Activated T-cell treated with anti-CD3 and anti-CD28 coated beads, Interleukin-2, amount 50 U/mL, for 72 hours (primary cell): ENCODE data around the gene NEURL2. TPM values are rescaled to one million over a fixed set of nuclear protein-coding genes. Genes with fewer than 3 reads are reported as not detected.

Experiments
- ATAC-seq, 2 donors: fragments of 150-1000 bp; cut with Tn5 transposase; replicated peaks in 1 of 2; 2 replicates each; pipeline ENCODE4 v1.10.0; 2021; ENCODE audit warnings: moderate library complexity in 2 of 2, mild to moderate bottlenecking in 1 of 2
- DNase-seq, 2 donors: peaks; one replicate each; pipeline ENCODE4 v3.0.0; 2021 to 2022; ENCODE audit warnings: mixed read lengths in 1 of 2
- H3K27ac Mint-ChIP-seq: one replicate; pipeline ENCODE4 v1.8.0; 2022; ENCODE audit warnings: mild to moderate bottlenecking, moderate library complexity, mixed read lengths
- H3K27me3 Mint-ChIP-seq: one replicate; pipeline ENCODE4 v1.8.0; 2022; ENCODE audit warnings: low read depth, mixed read lengths
- H3K36me3 Mint-ChIP-seq, 2 donors: one replicate each; pipeline ENCODE4 v1.8.0; 2022; ENCODE audit warnings: mixed read lengths in 2 of 2, mild to moderate bottlenecking in 1 of 2; ENCODE audit not compliant: insufficient read depth in 2 of 2
- H3K4me1 Mint-ChIP-seq: one replicate; pipeline ENCODE4 v1.8.0; 2022; ENCODE audit warnings: low read depth, mixed read lengths
- H3K4me3 Mint-ChIP-seq, 2 donors: one replicate each; pipeline ENCODE4 v1.8.0; 2022; ENCODE audit warnings: mild to moderate bottlenecking in 2 of 2, mixed read lengths in 2 of 2, moderate library complexity in 2 of 2
- H3K9me3 Mint-ChIP-seq, 2 donors: one replicate each; pipeline ENCODE4 v1.8.0; 2022; ENCODE audit warnings: mixed read lengths in 2 of 2
- total RNA-seq, 2 donors: library from RNA; stranded (reverse); gene quantifications; one replicate each; pipeline ENCODE4 v1.2.3, GENCODE V29; 2022

Gene NEURL2
- total RNA-seq, 2 donors from 2014 or later, result 2.1 to 3.2 TPM

- Mint-ChIP-seq H3K27ac (no peak overlapping the region), H3K36me3 (no peaks in the 10 kb centered on the region), H3K4me1 (peaks cover 21% of the 10 kb centered on the region), H3K27me3 (peaks cover 16% of the 10 kb centered on the region), H3K9me3 (no peaks in the 10 kb centered on the region), H3K4me3 (peak overlapping the region; percentile 52 to 74)
- DNase-seq (no peak), ATAC-seq (no peak)
Observed at GRCh38 chr20:45913116-45913515, 22.1 kb upstream of the NEURL2 start.

- Mint-ChIP-seq H3K9me3 (no peaks in the 10 kb centered on the region), H3K27me3 (peaks cover 16% of the 10 kb centered on the region), H3K4me3 (peak overlapping the region; percentile 63 to 83), H3K27ac (no peak overlapping the region), H3K36me3 (no peaks in the 10 kb centered on the region), H3K4me1 (peaks cover 24% of the 10 kb centered on the region)
- DNase-seq (no peak), ATAC-seq (no peak)
Observed at GRCh38 chr20:45912344-45912682, 21.3 kb upstream of the NEURL2 start.

GRCh38 chr20:45911486-45912343 is 20.7 kb upstream of the NEURL2 start, which contains the start of gene PLTP:
PLTP (minus strand) TSS chr20:45912155; CDS start chr20:45911452, 703 bp downstream.
- peaks cover 16% of the 10 kb centered on the region for H3K27me3 Mint-ChIP-seq
- DNase-seq, result peak; percentile 39 to 47
- H3K9me3 Mint-ChIP-seq, result no peaks in the 10 kb centered on the region
- peaks cover 24% of the 10 kb centered on the region for H3K4me1 Mint-ChIP-seq
- peak within 1 kb of the TSS; percentile 63 to 83 for H3K4me3 Mint-ChIP-seq
- no peak for ATAC-seq
- no peaks in the 10 kb centered on the region for H3K36me3 Mint-ChIP-seq
- H3K27ac Mint-ChIP-seq, result no peak within 1 kb of the TSS

- no peaks in the 10 kb centered on the region for H3K9me3 Mint-ChIP-seq
- peaks cover 24% of the 10 kb centered on the region for H3K4me1 Mint-ChIP-seq
- ATAC-seq (peak; percentile 92 to 95), DNase-seq (peak; percentile 98 to 99)
- H3K36me3 Mint-ChIP-seq, result no peaks in the 10 kb centered on the region
- peak overlapping the region; percentile 12 for H3K27ac Mint-ChIP-seq
- peak overlapping the region; percentile 63 to 83 for H3K4me3 Mint-ChIP-seq
- peaks cover 12% of the 10 kb centered on the region for H3K27me3 Mint-ChIP-seq
Observed at GRCh38 chr20:45910670-45911485, 19.9 kb upstream of the NEURL2 start.

- DNase-seq, result no peak
- Mint-ChIP-seq H3K27me3 (peaks cover 10% of the 10 kb centered on the region), H3K4me3 (peak overlapping the region; percentile 63 to 83), H3K36me3 (no peaks in the 10 kb centered on the region), H3K27ac (peak overlapping the region; percentile 12), H3K9me3 (no peaks in the 10 kb centered on the region), H3K4me1 (peaks cover 24% of the 10 kb centered on the region)
- ATAC-seq, result no peak
Observed at GRCh38 chr20:45909817-45910669, 19.0 kb upstream of the NEURL2 start.

- H3K27ac Mint-ChIP-seq, result no peak overlapping the region
- H3K4me1 Mint-ChIP-seq, result peaks cover 24% of the 10 kb centered on the region
- no peak overlapping the region for H3K4me3 Mint-ChIP-seq
- no peak for ATAC-seq
- H3K36me3 Mint-ChIP-seq, result no peaks in the 10 kb centered on the region
- H3K9me3 Mint-ChIP-seq, result no peaks in the 10 kb centered on the region
- DNase-seq, result no peak
- H3K27me3 Mint-ChIP-seq, result peaks cover 5% of the 10 kb centered on the region
Observed at GRCh38 chr20:45909336-45909808, 18.4 kb upstream of the NEURL2 start.

- Mint-ChIP-seq H3K27me3 (no peaks in the 10 kb centered on the region), H3K36me3 (no peaks in the 10 kb centered on the region), H3K9me3 (no peaks in the 10 kb centered on the region), H3K4me1 (peaks cover 24% of the 10 kb centered on the region), H3K27ac (no peak overlapping the region), H3K4me3 (no peak overlapping the region)
- no peak for ATAC-seq
- DNase-seq, result no peak
Observed at GRCh38 chr20:45908084-45908483, 17.1 kb upstream of the NEURL2 start.

GRCh38 chr20:45907219-45907948 is 16.4 kb upstream of the NEURL2 start:
- Mint-ChIP-seq H3K4me1 (peaks cover 23% of the 10 kb centered on the region), H3K27ac (no peak overlapping the region), H3K4me3 (no peak overlapping the region), H3K36me3 (no peaks in the 10 kb centered on the region), H3K9me3 (no peaks in the 10 kb centered on the region), H3K27me3 (no peaks in the 10 kb centered on the region)
- DNase-seq (no peak), ATAC-seq (no peak)

- Mint-ChIP-seq H3K4me3 (no peak overlapping the region), H3K36me3 (no peaks in the 10 kb centered on the region), H3K27me3 (no peaks in the 10 kb centered on the region), H3K27ac (no peak overlapping the region), H3K9me3 (no peaks in the 10 kb centered on the region), H3K4me1 (peaks cover 12% of the 10 kb centered on the region)
- DNase-seq (no peak), ATAC-seq (no peak)
Observed at GRCh38 chr20:45905505-45906079, 14.6 kb upstream of the NEURL2 start.

- ATAC-seq (no peak), DNase-seq (no peak)
- no peaks in the 10 kb centered on the region for H3K9me3 Mint-ChIP-seq
- H3K27me3 Mint-ChIP-seq, result no peaks in the 10 kb centered on the region
- H3K4me3 Mint-ChIP-seq, result no peak overlapping the region
- H3K4me1 Mint-ChIP-seq, result peaks cover 8% of the 10 kb centered on the region
- no peak overlapping the region for H3K27ac Mint-ChIP-seq
- no peaks in the 10 kb centered on the region for H3K36me3 Mint-ChIP-seq
Observed at GRCh38 chr20:45904583-45905504, 13.8 kb upstream of the NEURL2 start.

- H3K36me3 Mint-ChIP-seq, result no peaks in the 10 kb centered on the region
- H3K9me3 Mint-ChIP-seq, result no peaks in the 10 kb centered on the region
- no peak overlapping the region for H3K27ac Mint-ChIP-seq
- DNase-seq (no peak), ATAC-seq (no peak)
- no peaks in the 10 kb centered on the region for H3K27me3 Mint-ChIP-seq
- H3K4me3 Mint-ChIP-seq, result no peak overlapping the region
- no peaks in the 10 kb centered on the region for H3K4me1 Mint-ChIP-seq
Observed at GRCh38 chr20:45902199-45902701, 11.2 kb upstream of the NEURL2 start.
